HG03095 (cell line): ENCODE measurements around the gene PCSK7.

Experiments
- ATAC-seq: cut with Tn5 transposase; IDR thresholded peaks from one replicate; pipeline ENCODE4 v1.9.1; 2021; ENCODE audit warnings: moderate library complexity; ENCODE audit not compliant: unreplicated experiment

PCSK7 gene

DNA sequence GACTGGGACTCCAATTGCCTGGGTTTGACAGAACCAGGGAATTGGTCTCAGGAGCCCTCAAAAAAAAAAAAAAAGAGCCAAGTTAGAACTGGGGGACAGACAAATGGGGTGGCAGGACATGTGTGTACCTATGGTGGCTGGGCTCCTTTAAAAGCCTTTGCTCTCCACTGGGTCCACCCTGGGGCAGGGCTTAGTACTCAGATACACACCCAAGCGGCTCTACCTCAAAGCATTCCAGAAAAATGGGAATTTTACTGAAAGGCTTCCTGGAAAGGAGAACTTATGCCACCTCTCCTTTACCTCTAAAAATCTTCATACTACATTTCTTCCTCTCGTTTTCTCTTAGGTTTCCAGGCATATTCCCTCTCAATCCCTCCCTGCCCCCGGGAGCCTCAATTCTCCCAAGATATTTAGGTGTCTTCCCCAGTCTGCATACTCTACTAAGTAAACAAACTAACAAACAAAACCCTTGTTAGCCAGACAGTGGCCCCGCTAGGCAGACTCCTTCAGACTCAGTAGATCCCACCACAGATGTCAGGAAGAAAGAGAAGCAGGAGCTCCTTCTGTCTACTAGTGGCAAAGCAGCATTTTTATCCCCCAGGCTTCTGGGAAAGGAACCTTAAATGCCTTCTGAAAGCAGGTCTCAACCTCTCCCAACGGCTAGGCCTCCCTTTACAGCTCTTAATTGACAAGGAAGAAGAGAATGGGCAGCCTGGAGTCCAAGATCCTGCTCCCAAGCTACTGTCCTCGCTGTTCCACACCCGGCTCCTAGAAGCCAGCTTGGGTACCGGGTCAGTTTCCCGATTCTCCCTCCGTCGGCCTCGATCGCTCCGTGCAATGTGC lies 653 bp downstream of the PCSK7 start:
- ATAC-seq, result no peak

GRCh38 chr11:117230286-117230961 lies 1.4 kb downstream of the PCSK7 start:
- ATAC-seq, result no peak

- ATAC-seq, result no peak
Observed at GRCh38 chr11:117229931-117230285, 2.0 kb downstream of the PCSK7 start.

DNA sequence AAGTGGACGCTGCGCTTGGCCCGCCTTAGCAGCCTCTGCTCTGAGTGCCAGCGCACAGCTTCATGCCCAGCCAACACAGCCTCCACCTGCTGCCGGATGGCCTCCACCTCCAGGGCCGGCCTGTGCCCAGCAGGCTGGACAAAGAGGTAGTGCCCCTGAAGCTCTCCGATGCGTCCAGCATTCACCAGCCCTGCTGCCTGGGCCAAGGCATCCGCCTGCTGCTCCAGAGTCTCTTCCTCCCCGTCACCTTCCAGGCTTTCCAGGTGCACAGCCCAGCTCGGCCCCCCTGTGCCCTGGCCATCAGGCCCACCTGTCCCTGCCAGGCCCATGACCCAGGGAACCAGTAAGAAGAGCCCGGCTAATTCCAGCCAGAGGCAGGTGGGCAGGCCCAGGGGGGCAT lies 2.5 kb downstream of the PCSK7 start:
- no peak for ATAC-seq

- ATAC-seq, result no peak
Observed at GRCh38 chr11:117228091-117228490, 3.8 kb downstream of the PCSK7 start.

DNA sequence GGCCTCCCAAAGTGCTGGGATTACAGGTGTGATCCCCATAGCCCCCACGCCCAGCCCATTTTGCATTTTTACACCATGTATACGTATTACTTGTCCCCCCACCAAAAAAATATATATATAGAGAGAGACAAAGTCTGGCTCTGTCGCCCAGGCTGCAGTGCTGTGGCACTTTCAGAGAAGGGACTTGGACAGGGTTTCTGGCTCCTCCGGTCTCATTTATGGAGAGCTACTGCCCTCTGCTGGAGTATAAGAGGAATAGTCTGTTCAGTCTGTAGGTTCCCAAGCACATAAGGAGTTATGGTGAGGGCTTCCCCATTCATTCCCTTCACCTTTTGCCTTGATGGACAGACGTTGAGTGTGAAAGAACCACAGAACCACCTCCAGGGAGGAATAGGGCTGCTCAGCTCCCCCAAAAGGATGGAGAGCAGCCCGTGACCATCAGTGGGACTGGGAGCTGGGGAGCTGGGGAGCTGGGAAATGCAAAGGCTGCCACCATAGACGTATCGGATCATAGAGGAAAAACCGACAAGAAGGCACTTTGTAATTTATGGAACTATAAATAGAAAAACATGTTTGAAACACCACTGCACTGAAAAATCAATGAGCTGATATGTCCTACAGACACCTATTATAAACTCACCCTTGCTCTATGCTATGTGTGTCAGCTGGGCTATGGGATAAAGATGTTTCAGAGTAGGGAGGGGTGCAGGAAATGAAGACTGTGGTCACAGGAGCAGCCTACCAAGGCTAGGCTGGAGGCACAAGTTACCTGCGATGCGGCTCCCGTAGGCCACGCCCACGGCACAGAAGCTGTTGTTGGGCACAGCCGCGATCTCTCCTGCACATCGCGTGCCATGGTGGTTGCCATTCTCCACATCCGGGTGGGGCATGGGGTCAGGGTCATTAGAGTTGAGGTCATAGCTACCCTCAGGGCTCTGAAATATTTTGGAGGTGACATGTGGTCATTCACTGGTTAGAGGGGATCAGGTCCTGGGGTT lies 5.2 kb downstream of the PCSK7 start:
- ATAC-seq, result peak; percentile 51

DNA sequence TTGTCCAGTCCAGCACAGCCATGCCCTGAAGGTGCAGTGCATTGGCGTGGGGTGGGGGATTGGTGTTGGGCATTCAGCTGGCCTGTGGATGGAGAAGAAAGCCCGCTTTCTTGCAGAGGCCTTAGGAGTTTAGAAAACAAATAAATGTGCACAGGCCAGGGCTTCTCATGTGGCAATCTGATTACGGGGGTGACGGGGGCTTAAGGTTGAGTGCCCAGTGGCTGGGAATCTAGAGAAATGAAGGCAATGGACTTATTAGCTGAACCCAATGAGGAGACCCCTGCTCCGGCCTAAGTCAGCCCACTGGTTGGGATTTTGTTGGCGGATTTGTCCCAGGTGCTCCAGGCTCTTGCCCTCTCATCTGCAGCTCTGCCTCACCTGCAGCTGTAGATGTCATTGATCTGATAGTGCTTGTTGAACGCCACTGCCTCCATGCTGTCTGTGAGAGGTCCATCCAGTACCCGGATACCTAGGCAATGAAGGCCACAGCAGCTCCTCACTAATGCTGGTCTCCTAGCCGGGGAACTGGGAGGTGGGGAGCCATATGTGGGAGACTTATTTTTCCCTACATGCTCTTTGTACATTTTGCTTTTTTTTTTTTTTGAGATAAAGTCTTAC lies 6.2 kb downstream of the PCSK7 start:
- no peak for ATAC-seq

GRCh38 chr11:117223741-117224689 lies 7.9 kb downstream of the PCSK7 start:
- no peak for ATAC-seq

- ATAC-seq, result no peak
Observed at GRCh38 chr11:117222991-117223740, 8.7 kb downstream of the PCSK7 start.

DNA sequence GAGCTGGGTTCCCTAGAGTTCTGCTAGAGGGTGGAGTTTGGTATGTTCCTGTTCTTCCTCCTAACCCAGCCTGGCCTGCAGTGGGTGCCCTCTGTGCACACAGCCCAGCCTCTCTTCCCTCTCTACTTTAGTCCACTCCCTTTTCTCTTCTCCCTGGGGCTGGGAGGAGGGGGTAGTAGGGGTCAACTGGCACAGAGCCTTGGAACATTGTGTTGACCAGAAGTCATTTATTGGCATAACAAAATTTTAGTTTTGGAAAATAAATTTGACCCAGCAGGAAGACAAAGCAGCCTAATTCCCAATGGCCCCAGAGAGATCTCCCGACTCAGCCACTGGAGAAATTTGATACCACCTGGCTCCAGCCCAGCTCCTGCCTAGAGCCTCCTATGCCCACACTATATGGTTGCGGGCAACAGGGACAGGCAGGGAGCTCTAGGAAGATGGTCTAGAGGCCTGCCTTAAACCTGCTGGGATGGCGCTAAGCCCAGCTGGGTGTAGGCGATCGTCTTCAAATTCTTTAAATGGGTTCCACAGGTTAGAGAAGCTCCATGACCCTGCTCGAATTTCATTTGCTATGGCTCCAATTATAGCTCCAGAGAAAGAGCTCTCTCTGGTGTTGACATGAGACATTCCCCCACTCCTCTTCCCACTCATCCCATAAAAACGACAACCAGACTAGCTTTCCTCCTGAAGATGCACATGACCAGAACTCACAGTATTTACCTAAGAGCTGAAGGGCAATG lies 9.9 kb downstream of the PCSK7 start:
- no peak for ATAC-seq

DNA sequence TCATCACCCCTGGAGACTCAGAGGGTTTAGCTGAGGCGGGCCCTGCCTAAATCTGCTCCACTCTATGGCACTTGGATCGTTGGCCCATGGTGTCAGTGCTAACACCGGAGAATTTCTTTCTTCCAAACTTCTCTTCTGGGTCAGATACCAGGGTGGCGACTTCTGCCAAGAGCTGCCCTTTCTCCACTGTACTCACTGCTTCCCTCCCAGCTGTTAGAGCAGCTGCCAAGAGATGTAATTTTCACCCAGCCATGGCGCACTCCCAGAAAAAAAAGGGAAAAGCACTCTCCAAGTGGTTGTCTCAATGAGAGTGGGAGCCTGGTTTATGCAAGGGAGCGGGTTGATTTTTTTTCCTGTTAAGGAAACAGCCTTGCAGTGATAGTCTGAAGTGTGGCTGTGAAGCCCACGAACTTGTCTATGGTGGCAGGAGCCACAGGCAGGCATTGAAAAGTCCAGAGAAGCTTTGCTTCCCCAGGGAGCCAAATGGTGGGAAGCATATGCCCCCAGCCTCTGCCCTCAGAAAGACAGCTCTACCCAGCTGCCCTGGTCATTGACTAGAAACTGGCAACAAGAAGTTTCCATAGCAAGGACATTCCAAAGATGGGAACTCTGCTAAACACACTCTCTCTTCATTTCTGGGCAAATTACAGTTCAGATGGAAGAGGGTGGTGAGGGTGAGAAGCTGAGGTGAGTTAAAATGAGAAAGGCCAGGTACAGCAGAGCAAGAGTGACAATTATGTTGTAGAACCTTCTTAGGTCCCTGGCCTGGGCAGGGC lies 10.7 kb downstream of the PCSK7 start:
- no peak for ATAC-seq

GRCh38 chr11:117220568-117220967 lies 11.3 kb downstream of the PCSK7 start:
- no peak for ATAC-seq

DNA sequence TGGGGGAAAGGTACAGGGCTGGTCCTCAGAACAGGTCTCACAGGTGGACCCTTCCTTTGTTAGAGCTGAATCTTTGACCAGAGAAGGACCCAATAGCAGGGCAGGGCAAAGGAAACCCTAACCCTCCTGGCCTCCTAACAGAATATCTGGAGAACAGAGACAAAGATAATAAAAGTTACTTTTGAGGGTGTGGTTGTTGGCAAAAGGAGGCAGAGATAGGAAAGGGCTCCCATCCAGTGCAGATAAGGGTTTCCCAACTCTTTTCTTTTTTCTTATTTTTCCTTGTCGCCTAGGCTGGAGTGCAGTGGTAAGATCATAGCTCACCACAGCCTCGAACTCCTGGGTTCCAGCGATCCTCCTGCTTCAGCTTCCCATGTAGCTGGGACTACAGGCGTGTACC lies 11.9 kb downstream of the PCSK7 start:
- no peak for ATAC-seq

GRCh38 chr11:117219455-117219854 lies 12.4 kb downstream of the PCSK7 start:
- ATAC-seq, result no peak

- no peak for ATAC-seq
Observed at GRCh38 chr11:117219001-117219400, 12.9 kb downstream of the PCSK7 start.

GRCh38 chr11:117218133-117218915 lies 13.5 kb downstream of the PCSK7 start:
- no peak for ATAC-seq
